GM21447 (cell line): Measurements from ENCODE around the gene SGTA.
"Not testable (repeated sequence)": the region's sequence is repeated elsewhere in the genome, so short reads cannot be mapped to it uniquely, and the experiment has no call there.

ENCODE experiments used
- ATAC-seq: cut with Tn5 transposase; IDR thresholded peaks from one replicate; pipeline ENCODE4 v1.9.1; 2021; ENCODE audit not compliant: unreplicated experiment

Gene SGTA, protein sequence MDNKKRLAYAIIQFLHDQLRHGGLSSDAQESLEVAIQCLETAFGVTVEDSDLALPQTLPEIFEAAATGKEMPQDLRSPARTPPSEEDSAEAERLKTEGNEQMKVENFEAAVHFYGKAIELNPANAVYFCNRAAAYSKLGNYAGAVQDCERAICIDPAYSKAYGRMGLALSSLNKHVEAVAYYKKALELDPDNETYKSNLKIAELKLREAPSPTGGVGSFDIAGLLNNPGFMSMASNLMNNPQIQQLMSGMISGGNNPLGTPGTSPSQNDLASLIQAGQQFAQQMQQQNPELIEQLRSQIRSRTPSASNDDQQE

DNA sequence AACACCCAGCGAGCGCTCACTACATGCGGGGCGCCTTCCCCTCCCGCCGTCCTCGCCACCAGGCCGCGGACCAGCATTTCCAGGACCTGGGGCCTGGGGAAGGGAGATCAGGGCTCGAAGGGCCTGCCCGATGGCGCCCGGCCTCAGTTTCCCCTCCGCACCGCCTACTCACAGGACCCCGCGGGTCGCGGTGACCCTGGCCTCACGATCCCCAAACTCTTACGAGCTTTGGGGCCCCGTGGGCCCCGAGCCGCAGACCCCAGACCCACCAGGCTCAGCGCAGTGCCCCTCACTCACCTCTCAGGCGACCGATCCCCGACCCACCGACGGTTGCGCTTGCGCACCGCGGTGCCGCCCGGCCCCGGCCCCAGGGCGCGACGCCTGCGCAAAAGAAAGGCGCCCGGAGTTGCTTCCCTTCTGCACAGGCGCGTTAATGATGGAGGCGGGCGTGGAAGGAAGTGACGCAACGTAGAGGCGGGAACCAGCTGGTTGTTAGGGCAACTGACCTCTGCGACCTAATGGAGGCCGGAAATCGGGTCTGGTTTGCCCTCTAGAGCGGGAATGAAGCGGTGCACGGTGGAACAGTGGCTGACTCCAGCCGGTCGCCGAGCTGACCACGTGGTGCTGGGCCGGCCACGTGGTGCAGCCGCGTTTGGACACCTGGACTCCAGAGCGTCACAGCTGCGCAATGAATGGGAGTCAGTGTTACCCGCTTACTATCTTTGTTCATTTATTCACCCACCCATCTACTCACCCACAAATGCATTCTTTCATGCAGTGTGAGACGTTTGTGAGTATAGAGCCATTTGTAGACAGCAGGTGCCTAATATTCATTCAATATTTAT is at the start of gene SGTA:
Gene SGTA, minus strand, starts transcription at position 338 of the 845 bp plus-strand sequence. CDS start 14,205 bp downstream, outside the sequence.
- peak; percentile 74 for ATAC-seq

DNA sequence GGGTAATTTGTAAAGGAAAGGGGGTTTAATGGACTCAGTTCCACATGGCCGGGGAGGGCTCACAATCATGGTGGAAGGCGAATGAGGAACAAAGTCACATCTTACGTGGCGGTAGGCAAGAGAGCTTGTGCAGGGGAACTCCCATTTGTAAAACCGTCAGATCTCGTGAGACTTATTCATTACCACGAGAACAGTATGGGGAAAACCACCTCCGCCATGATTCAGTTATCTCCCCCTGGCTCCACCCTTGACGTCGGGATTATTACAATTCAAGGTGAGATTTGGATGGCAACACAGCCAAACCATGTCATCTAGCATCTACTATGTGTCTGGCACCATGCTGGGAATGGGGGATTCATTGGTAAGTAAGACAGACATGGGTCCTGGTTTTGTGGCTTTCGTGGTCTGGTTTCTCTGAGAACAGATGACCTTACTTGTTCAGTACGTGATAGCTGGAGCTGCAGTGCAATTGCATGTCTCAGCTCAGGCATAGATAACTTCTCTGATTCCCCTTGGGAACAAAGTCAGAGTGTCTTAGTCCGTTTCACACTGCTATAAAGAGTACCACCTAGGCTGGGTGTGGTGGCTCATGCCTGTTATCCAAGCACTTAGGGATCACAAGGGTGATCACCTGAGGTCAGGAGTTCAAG is 44.9 kb upstream of the SGTA start:
- no peak for ATAC-seq

DNA sequence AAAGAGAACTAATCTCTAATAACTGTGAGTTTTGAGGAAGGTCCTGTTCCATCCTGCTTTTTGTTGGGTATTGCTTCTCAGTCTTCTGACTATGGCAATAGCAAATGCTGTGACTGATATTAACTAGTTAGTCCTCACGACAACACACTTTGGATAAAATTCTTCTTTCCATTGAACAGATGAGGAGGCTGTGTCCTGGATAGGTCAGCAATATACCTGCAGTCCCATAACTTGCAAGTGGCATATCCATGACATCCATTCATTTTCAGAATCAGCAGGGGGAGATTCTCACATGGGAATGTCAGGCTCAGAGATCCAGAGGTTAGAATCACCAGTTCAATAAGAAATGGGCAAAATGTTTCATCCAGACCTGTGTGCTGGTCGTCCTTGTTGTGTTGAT is 43.9 kb upstream of the SGTA start:
- no peak for ATAC-seq

DNA sequence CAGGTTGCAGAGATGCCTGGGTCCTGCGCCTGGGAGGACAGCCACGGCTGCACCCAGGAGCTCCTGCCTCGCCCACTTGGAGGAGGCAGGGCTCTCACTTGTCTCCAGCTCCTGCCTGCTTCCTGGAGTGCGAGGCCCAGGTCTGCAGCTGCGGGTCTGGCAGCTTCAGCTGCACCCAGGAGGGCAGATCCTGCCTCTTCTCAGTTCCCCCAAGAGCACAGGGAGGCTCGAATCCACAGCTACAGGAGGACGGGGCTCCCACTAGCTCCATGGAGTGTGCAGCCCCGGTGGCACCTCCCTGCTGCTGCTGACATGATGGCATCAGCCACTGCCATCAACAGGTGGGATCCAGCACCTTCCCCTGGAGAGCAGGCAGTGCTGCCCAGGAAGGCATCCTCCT is 41.1 kb upstream of the SGTA start:
- no peak for ATAC-seq

DNA sequence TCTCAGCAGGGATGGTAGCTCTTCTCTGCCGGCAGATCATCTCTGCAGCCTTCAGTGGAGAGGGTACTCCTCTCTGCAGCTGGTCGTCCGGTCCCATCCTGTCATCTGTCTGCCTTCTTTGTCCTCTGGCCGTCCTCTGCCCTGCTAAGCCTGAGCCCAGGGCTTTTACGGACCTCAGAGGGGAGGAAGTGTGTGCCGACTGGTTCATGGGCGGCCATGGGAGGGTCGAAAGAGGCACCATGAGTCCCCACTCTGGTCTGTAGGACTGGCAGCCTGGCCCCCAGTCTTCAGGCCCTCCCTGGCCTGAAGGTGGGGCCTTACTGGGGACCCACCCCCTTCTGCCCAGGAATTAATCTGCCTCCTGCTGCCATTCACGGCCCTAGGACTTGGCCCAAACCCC is 40.6 kb upstream of the SGTA start:
- no peak for ATAC-seq

DNA sequence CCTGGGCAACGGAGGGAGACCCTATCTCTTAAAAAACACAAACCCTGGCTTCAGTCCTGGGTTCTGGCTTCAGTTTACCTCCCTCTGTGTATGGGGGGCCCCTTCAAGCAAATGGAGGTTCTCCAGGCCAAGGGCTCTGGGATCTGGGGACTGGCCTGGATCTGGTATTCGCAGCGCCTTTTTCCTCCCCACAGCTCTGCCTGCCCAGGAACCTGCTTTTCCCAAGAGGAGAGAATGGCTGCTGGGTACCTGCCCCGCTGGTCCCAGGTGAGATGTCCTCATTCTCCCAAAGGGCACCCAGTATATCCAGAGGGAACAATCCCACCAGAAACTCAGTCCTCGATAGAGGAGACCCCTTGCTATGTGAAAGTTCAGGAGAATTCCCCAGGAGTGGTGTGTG is 39.8 kb upstream of the SGTA start:
- ATAC-seq: no peak

DNA sequence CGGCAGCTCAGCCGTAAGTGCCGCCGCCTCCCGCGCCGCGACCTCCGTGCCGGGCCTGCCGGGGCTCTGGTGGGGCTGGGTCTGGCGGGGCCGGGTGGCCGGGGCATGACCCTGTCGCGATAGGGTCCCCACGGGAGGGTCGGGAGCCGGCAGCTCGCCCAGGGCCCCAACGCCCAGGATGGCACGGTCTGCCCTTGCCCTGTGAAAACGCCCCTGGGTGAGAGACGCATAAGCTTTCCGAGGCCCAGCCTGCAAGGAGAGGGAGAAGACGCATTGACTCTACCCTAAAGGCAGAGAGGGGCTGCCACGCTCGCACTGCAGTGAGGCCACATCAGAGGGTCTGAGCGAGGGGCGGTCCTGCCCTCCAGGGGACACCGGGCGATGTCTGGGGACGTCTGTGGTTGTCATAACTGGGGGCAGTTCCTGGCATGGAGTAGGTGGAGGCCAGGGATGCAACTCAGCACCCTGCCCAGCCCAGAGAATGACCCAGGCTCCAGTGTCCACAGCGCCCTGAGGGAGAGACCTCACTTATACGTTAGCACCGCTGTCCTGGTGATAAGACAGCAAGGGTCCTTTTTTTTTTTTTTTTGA is 37.1 kb upstream of the SGTA start:
- peak; percentile 25 for ATAC-seq

DNA sequence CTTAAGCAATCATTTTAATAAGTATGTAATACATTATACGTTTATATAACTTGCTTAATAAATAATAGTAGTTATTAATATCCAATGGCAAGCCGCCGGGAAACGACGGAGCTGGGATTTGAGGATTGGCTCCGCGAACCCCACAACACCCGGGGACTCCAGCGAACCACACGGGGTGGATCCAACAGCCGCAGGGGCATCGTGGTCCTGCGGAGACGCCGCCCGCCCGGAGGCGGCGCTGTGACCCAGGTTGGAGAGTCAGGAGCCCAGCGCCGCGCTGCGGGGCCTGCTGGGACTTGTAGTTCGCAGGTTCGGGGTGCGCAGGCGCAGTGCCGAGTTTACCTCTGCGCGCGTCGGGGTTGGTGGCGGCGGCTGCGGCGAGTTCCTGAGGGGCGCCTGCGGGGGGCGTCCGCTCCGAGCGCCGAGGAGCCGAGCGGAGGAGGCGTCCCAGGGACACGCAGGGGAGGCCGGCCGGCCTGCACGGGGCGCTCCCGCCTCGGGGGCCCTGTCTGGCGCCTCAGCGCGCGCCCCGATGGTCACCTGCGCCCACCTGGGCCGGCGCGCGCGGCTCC is 36.6 kb upstream of the SGTA start, which contains the start of gene ZNF554:
Gene ZNF554, plus strand, starts transcription at position 329 of the 572 bp plus-strand sequence. Its CDS starts 204 bp downstream, at position 533.
- peak; percentile 73 for ATAC-seq

DNA sequence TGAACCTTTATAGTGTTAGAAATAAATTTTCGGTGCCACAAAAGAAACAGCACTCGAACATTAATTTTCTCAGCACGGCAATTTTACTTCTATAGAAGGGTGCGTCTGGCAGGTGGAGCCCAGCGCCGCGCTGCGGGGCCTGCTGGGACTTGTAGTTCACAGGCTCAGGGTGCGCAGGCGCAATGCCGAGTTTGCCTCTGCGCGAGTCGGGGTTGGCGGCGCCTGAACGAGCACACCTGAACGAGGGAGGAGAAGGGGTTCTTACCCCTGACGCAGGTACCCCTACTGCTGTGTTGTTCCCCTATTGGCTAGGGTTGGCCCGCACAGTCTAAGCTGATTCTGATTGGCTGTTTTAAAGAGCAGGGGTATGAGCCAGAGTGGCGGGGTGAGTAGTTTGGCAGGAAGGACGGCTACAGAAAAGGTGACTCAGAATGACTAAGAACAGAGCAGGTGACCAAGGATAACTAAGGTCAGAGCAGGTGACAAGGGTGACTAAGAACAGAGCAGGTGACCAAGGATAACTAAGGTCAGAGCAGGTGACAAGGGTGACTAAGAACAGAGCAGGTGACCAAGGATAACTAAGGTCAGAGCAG is 34.3 kb upstream of the SGTA start:
- not testable (repeated sequence) for ATAC-seq

DNA sequence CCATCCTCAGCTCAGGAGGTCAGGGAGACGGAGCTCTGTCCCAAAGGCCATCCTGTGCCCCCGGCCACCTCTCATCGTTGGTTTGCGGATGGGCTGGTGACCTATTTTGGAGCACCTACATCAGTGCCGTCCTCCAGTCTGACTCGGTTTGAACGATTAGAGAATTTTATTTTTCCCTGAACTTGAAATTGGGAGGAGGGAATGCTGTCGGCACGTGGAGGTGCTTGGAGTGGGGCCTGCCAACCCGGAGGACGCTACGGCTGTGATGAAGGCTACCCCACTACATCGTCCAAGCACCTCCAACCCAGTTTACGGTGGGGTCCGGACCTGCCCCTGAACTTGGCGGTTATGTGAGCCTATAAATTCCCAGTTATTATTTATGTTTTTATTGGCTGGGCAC is 33.6 kb upstream of the SGTA start:
- ATAC-seq: no peak

DNA sequence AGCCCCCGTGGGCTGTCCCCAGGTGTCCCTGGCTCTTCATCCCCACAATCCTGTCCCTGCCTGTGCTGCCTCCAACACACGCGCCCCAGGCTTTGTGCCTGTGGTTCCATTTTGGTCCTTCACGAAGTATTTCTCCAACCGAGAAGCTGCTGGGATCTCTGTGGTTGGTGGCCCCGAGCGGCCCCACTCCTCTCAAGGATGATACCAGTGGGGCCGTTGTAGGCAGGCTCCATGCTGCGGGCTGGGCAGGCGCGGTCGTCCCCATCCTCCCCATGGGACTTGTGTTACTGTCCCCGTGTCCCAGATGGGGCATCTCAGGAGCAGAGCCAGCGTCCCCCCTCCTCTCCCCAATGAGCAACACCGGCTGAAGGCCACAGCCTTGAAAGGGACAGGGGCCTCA is 32.9 kb upstream of the SGTA start:
- no peak for ATAC-seq

DNA sequence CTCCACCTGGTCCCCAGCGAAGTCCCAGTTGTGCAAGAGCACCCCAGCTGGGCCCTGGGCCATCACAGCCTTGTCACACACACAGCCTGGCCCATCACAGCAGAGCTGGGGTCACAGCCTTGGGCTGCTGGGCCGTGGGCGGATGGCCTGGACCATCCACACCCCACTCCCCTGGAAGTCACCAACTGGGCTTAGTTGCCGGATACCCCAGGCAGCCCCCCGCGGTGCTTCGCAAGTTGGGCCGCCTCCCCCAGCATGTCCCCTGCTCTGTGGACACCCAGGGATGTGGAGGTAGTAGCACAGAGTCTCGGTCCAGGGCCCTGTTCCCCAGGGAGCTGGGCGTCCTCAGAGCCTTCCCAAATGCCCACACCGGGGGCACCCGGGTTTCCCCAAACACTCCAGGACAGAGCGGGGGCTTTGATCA is 32.1 kb upstream of the SGTA start:
- no peak for ATAC-seq

DNA sequence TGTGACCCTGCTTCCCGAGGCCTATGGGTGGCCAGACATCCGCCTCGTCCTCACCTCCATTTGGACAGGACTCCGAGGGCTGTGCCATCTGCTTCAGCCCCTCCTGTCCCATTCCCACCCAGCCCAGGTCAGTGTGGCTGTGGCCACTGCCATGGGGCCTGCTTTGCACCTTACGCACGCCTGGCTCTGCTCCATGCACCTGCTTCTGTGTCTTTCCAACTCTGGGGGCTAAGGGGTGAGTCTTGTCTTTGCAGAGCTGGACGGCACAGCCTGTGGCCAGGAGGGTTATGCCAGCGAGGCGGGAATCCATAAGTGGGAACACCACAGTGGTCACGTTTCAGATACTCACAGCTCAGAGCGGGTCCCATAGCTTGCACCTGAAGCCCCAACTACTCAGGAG is 31.4 kb upstream of the SGTA start:
- ATAC-seq: no peak

DNA sequence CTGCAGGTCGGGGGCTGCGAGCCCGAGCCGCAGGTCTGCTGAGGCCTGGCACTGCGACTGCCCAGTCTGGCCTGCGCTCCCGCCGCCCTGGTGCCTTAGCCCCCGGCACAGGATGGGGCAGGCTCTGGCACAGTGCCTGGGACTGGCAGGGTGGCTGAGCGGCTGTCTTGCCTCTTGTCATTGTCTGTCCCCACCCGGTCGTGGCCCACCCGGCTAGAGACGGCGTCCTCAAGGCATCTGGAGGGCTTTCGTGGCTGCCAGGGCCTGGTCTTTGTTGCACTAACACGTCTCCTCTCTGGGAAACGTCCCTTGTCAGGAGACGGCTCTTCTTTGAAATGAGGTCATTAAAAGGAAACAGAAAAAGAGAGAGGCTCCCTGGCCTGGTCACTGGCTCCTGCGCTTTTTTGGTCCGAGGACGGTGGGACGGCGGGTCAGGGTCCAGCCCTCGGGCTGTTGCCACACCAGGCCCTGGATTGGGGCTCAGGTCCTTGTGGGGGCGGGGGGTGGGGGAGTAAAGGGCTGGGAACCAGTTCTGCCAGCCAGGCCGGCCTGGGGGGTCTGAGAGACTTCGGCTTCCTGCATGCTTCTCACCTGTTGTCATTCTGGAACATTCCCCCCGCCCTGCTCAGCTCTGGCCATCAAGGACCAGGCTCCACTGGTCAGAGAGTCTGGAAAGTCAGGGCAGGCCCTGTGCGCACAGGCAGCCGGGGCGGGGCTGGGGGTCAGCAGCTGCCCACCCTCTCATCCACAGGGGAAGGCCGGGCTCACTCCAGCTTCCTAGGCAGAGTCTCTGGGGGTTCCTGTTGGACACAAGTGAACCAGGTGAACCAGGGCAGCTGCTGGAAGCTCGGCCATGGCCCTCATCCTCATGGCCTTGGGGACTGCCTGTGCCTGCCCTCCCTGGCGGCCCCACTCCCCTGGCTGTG is 30.4 kb upstream of the SGTA start:
- ATAC-seq: no peak

DNA sequence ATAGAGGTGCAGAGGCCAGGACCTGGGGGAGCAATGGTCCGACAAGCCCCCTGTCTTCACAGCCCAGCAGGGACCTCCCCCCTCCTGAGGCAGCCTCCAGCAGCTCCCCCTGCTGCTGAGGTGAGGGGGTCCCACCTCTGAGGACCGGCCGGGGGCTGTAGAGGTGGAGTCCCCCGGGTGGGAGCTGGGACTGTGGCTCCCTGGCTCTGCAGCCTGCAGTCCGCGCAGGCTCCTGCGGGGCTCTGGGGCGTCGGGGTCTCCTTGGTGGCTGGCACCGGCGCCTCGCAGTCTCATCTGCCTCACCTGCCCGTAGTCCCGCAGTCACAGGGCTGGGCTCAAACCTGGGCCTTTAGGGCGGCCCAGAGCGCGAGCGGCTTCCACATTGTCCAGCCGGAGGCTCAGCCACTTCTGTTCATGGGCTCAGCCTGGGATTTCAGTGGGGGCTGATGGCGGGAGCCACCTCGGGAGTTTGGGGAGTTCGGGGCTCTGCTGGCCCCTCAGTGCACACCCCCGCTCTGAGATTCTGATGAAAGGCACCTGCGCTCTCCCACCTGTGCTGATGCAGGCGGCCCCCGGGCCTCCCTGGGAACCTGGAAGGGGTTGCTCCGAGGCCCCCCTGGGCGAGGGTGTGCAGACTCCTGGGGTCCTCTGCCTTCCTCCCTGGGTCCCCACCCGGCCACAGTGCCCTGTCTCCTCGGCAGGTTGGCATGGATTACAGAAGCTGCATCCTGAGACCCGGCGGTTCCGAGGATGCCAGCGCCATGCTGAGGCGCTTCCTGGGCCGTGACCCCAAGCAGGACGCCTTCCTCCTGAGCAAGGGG is 29.6 kb upstream of the SGTA start:
- no peak for ATAC-seq

DNA sequence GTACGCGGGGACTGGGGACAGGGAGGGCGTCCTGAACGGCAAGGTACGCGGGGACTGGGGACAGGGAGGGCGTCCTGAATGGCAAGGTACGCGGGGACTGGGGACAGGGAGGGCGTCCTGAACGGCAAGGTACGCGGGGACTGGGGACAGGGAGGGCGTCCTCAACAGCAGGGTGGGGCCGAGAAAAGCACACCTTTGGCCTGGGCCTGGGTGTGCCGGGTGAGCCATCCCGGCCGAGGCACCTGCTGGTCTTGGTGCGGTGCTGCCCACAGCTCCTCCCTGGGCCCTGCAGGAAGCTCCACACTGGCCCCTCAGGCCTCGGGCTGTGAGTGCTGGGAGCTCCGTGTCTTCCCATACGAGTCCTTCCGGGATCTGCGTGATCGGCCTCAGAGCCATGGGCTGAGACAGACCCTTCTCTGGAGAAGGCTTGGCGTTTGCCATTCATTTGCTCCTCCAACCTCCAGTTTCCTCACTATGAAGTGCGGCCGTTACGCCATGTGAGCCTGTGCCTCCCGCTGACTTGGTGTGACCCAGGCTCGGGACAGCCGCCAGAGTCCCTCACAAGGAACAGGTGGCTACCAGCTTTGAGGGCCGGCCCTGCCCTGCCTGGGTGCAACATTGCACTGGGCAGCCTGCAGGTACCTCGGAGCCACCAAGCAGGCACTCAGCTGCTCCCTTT is 28.8 kb upstream of the SGTA start:
- ATAC-seq: no peak

DNA sequence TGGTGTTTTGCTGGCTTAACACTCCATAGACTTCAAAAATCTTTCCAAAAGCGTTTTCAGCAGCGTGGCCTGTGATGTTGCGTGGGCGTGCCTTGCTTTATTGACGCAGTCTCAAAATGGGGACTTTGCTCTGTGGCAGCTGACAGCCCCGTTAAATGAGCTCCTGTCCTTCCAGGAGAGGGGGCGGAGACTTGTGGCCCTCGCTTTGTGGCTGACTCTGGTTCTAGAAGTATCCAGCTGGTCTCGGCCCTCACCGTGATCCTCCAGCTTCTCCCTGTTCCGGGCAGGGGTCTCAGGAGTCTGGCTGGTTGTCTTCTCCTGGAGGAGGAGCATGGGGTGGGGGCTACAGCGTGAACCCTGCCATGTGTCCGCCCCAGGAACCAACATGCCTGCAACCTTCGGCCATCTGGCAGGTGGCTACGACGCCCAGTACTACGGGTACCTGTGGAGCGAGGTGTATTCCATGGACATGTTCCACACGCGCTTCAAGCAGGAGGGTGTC is 28.2 kb upstream of the SGTA start:
- no peak for ATAC-seq
